HCT116 (cell line): Measurements from ENCODE around the gene ERBB4. TPM values are rescaled to one million over a fixed set of nuclear protein-coding genes. Genes with fewer than 3 reads are reported as not detected.

ENCODE experiments used
- ATAC-seq: fragments of 200-7000 bp; cut with Tn5 transposase; 2 replicates; pipeline ENCODE4 v1.9.1; 2020; ENCODE audit warnings: mild to moderate bottlenecking, moderate library complexity
- BruUV-seq: library from RNA; stranded (reverse); fragments of 400-500 nt; replicated peaks from 2 replicates; lab custom pipeline; 2021; lab: Mats Ljungman, UMichigan
- CTCF ChIA-PET: fragments of 300-600 bp; sonication (Branson Sonifier 250); formaldehyde crosslinking; loops from one replicate; lab custom pipeline; 2021; ENCODE audit warnings: antibody characterized with exemption; lab: Charles Lee
- POLR2A ChIA-PET: fragments of 300-600, 350-600 bp; sonication (Branson Sonifier 250); formaldehyde crosslinking; loops from one replicate; lab custom pipeline; 2021; ENCODE audit warnings: antibody characterized with exemption; lab: Charles Lee
- RAD21 ChIA-PET, 2 experiments: fragments of 300-600 bp; sonication (Branson Sonifier 250); formaldehyde crosslinking; loops; one replicate each; lab custom pipeline; 2023; ENCODE audit warnings: low total read pairs in 2 of 2; ENCODE audit not compliant: uncharacterized antibody in 2 of 2, unreplicated experiment in 2 of 2, low non-redundant PET in 1 of 2; lab: Charles Lee
- DNase-seq: peaks from one replicate; pipeline ENCODE4 v3.0.0-alpha.2; 2010; ENCODE audit warnings: low read depth, low spot score
- H2AFZ ChIP-seq: fragments of 200-600 bp; shearing (Covaris generic), sonication (generic); 2 replicates; pipeline ENCODE4 v1.6.1; 2017; ENCODE audit warnings: low read depth, mixed run types, mixed read lengths, antibody characterized with exemption, low read length; ENCODE audit not compliant: poor library complexity, severe bottlenecking
- H3K27ac ChIP-seq: 2 replicates; pipeline ENCODE4 v1.5.1; 2012; ENCODE audit warnings: low read depth, low read length
- H3K27me3 ChIP-seq: fragments of 200-600 bp; sonication (generic); 2 replicates; pipeline ENCODE4 v1.6.1; 2016; ENCODE audit warnings: mixed run types, low read length, mixed read lengths; ENCODE audit not compliant: insufficient read depth
- H3K36me3 ChIP-seq, 2 experiments: fragments of 200-500 bp in 1 of 2; fragments of 200-600 bp in 1 of 2; sonication (Bioruptor generic) in 1 of 2; sonication (generic) in 1 of 2; 2 replicates each; pipeline versions ENCODE4 v1.5.1 to v1.6.1; 2014 to 2016; ENCODE audit warnings: low read length in 2 of 2, inconsistent platforms in 1 of 2, mixed read lengths in 1 of 2, mixed run types in 1 of 2; ENCODE audit not compliant: insufficient read depth in 2 of 2, control insufficient read depth in 1 of 2
- H3K4me1 ChIP-seq, 2 experiments: fragments of 200-600 bp in 1 of 2; sonication (generic) in 1 of 2; 2 replicates each; pipeline versions ENCODE4 v1.5.1 to v1.6.1; 2012 to 2017; ENCODE audit warnings: low read length in 2 of 2, inconsistent platforms in 1 of 2, mild to moderate bottlenecking in 1 of 2, mixed read lengths in 1 of 2, mixed run types in 1 of 2, moderate library complexity in 1 of 2; ENCODE audit not compliant: insufficient read depth in 2 of 2, control insufficient read depth in 1 of 2
- H3K4me2 ChIP-seq: fragments of 200-600 bp; sonication (generic); 2 replicates; pipeline ENCODE4 v1.6.1; 2017; ENCODE audit warnings: mixed run types, low read length, mixed read lengths
- H3K4me3 ChIP-seq, 2 experiments: fragments of 200-600 bp in 1 of 2; sonication (generic) in 1 of 2; replicated peaks in 1 of 2; 2 replicates each; pipeline ENCODE4 v1.5.1; 2011 to 2016; ENCODE audit warnings: low read length in 2 of 2, control low read depth in 1 of 2, low read depth in 1 of 2, mild to moderate bottlenecking in 1 of 2, mixed read lengths in 1 of 2, mixed run types in 1 of 2
- H3K79me2 ChIP-seq: fragments of 200-600 bp; sonication (generic); 2 replicates; pipeline ENCODE4 v1.6.1; 2017; ENCODE audit warnings: mild to moderate bottlenecking, mixed run types, low read length, moderate library complexity, mixed read lengths; ENCODE audit not compliant: insufficient read depth
- H3K9ac ChIP-seq: fragments of 200-600 bp; sonication (generic); 2 replicates; pipeline ENCODE4 v1.6.1; 2016; ENCODE audit warnings: low read length, mixed read lengths
- H3K9me2 ChIP-seq: fragments of 200-600 bp; sonication (generic), shearing (Covaris generic); 2 replicates; pipeline ENCODE4 v1.6.1; 2017; ENCODE audit warnings: mixed run types, mild to moderate bottlenecking, moderate library complexity; ENCODE audit not compliant: insufficient read depth
- H3K9me3 ChIP-seq, 2 experiments: fragments of 200-500 bp in 1 of 2; fragments of 200-600 bp in 1 of 2; sonication (Bioruptor generic) in 1 of 2; sonication (generic) in 1 of 2; 2 replicates each; pipeline ENCODE4 v1.6.1; 2014 to 2017; ENCODE audit warnings: low read length in 2 of 2, mixed read lengths in 2 of 2, inconsistent platforms in 1 of 2, low read depth in 1 of 2, mild to moderate bottlenecking in 1 of 2, mixed run types in 1 of 2, moderate library complexity in 1 of 2; ENCODE audit not compliant: control insufficient read depth in 1 of 2, insufficient read depth in 1 of 2
- H4K20me1 ChIP-seq: fragments of 200-600 bp; sonication (generic), shearing (Covaris generic); 2 replicates; pipeline ENCODE4 v1.6.1; 2017; ENCODE audit warnings: mixed run types, mild to moderate bottlenecking, moderate library complexity; ENCODE audit not compliant: insufficient read depth
- CEBPB ChIP-seq: IDR thresholded peaks from 2 replicates; pipeline ENCODE4 v1.6.1; 2012; ENCODE audit warnings: low read depth
- POLR2A ChIP-seq: IDR thresholded peaks from 2 replicates; pipeline ENCODE4 v1.7.0; 2011; ENCODE audit warnings: borderline replicate concordance; ENCODE audit not compliant: insufficient read depth, insufficient read length; ENCODE audit errors: extremely low read depth
- TCF7L2 ChIP-seq: IDR thresholded peaks from 2 replicates; pipeline ENCODE4 v1.7.0; 2011; ENCODE audit warnings: borderline replicate concordance, inconsistent platforms; ENCODE audit not compliant: insufficient read depth, insufficient read length; ENCODE audit errors: extremely low read depth
- YY1 ChIP-seq: IDR thresholded peaks from 2 replicates; pipeline ENCODE4 v1.6.1; 2011; ENCODE audit warnings: low read length, low read depth, moderate library complexity, mild to moderate bottlenecking; ENCODE audit not compliant: insufficient replicate concordance; ENCODE audit errors: extremely low read depth
- ZFX ChIP-seq: fragments of 450-650 bp; IDR thresholded peaks from 2 replicates; pipeline ENCODE4 v1.6.1; 2017
- ZNF274 ChIP-seq: fragments of 200-500 bp; sonication (Bioruptor generic); IDR thresholded peaks from 2 replicates; pipeline ENCODE4 v1.6.1; 2014; ENCODE audit warnings: mild to moderate bottlenecking, low read depth, low read length, inconsistent platforms
- intact Hi-C: fragments of 100-400 bp; cut with micrococcal nuclease; formaldehyde crosslinking; loops from 2 replicates; pipeline ENCODE4 v1.10.0; 2022
- total RNA-seq: library from RNA; stranded (reverse); gene quantifications from one replicate; pipeline ENCODE4 v1.2.1, GENCODE V29; 2021; ENCODE audit not compliant: unreplicated experiment
- TF ChIP-seq, protein P1 (sequence below): IDR thresholded peaks from 2 replicates; pipeline ENCODE4 v1.6.1; 2012; ENCODE audit warnings: low read depth
- TF ChIP-seq, protein P2 (sequence below), 3 experiments: fragments of 200-600 bp in 1 of 3; sonication (generic) in 1 of 3; IDR thresholded peaks in 2 of 3; conservative IDR thresholded peaks in 1 of 3; 2 replicates each; pipeline ENCODE4 v1.5.1; 2012 to 2017; ENCODE audit warnings: low read depth in 2 of 3, low read length in 2 of 3, antibody characterized with exemption in 1 of 3, borderline replicate concordance in 1 of 3, control low read depth in 1 of 3, mild to moderate bottlenecking in 1 of 3, mixed read lengths in 1 of 3, mixed run types in 1 of 3, moderate library complexity in 1 of 3; ENCODE audit not compliant: insufficient read depth in 1 of 3

ERBB4 gene
- total RNA-seq, 1 experiment from 2014 or later: 0.10 TPM

DNA sequence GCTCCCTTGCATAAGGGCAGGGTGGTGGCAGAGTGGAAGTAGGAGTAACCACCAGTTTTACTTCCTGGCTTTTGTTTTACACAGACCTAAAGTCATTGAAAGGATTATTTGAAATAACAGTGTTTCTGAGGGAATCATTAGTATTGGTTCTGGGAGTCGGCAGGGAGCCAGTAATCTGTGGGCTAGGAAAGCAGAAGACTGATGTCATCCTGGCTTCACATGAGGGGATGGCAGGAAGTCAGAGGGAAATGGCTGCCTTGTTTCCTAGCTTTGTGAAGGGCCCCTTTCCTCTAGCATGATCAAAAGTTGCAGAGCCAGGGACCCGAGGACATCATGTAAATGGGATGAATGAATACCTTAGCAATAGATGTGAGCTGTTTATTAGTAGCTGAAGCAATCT is 1189.6 kb downstream of the ERBB4 start (continued):
- TF ChIP-seq YY1 (no peak), CEBPB (no peak), TCF7L2 (no peak), ZFX (no peak), ZNF274 (no peak), POLR2A (no peak)
- TF ChIP-seq, protein P1, sequence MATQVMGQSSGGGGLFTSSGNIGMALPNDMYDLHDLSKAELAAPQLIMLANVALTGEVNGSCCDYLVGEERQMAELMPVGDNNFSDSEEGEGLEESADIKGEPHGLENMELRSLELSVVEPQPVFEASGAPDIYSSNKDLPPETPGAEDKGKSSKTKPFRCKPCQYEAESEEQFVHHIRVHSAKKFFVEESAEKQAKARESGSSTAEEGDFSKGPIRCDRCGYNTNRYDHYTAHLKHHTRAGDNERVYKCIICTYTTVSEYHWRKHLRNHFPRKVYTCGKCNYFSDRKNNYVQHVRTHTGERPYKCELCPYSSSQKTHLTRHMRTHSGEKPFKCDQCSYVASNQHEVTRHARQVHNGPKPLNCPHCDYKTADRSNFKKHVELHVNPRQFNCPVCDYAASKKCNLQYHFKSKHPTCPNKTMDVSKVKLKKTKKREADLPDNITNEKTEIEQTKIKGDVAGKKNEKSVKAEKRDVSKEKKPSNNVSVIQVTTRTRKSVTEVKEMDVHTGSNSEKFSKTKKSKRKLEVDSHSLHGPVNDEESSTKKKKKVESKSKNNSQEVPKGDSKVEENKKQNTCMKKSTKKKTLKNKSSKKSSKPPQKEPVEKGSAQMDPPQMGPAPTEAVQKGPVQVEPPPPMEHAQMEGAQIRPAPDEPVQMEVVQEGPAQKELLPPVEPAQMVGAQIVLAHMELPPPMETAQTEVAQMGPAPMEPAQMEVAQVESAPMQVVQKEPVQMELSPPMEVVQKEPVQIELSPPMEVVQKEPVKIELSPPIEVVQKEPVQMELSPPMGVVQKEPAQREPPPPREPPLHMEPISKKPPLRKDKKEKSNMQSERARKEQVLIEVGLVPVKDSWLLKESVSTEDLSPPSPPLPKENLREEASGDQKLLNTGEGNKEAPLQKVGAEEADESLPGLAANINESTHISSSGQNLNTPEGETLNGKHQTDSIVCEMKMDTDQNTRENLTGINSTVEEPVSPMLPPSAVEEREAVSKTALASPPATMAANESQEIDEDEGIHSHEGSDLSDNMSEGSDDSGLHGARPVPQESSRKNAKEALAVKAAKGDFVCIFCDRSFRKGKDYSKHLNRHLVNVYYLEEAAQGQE: no peak

DNA sequence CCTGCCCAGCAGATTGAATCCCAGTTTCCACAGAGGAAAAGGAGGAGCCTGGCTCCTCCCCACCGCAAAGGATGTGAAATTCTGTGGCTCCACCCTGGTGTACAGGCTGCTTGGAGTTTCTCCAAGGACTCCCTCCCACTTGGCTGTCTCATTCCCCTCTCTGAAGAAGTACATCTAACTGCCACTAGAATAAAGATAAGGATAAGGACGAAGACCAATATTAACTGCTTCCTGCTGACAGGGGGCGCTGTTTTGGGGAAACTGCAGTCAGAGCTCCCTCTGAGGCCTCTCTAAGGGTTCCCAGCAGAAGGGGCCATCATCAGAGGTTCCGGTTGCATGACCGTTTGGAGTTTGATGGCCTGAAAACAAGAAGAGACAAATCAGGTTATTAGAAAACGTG is 1191.3 kb downstream of the ERBB4 start:
- H3K9me2 ChIP-seq: no peaks in the 10 kb centered on the region
- no peak for DNase-seq
- intact Hi-C loops: no loop called here
- H3K27me3 ChIP-seq: no peaks in the 10 kb centered on the region
- no peak overlapping the region for H3K9ac ChIP-seq
- H3K4me2 ChIP-seq: no peak overlapping the region
- BruUV-seq: no TSS peak
- H3K4me3 ChIP-seq: no peak overlapping the region
- H2AFZ ChIP-seq: no peak overlapping the region
- POLR2A ChIA-PET: no interaction called here
- no peak for TF ChIP-seq YY1
- TF ChIP-seq, protein P2, sequence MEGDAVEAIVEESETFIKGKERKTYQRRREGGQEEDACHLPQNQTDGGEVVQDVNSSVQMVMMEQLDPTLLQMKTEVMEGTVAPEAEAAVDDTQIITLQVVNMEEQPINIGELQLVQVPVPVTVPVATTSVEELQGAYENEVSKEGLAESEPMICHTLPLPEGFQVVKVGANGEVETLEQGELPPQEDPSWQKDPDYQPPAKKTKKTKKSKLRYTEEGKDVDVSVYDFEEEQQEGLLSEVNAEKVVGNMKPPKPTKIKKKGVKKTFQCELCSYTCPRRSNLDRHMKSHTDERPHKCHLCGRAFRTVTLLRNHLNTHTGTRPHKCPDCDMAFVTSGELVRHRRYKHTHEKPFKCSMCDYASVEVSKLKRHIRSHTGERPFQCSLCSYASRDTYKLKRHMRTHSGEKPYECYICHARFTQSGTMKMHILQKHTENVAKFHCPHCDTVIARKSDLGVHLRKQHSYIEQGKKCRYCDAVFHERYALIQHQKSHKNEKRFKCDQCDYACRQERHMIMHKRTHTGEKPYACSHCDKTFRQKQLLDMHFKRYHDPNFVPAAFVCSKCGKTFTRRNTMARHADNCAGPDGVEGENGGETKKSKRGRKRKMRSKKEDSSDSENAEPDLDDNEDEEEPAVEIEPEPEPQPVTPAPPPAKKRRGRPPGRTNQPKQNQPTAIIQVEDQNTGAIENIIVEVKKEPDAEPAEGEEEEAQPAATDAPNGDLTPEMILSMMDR (IDR thresholded peaks at IDR 0.05 in 2 of 3, conservative IDR thresholded peaks at IDR 0.05 in 1 of 3; ENCODE audit: borderline replicate concordance in 1 of 3, insufficient read depth in 1 of 3, low read depth in 2 of 3, low read length in 2 of 3): peak in 2 of 3 experiments; percentile 22 to 59; a peak in 3 of 6 replicates
- TF ChIP-seq, all 23 proteins: peak for 1
- Histone ChIP-seq H3K4me1 (no peaks in the 10 kb centered on the region), H3K79me2 (no peaks in the 10 kb centered on the region), H3K9me3 (no peaks in the 10 kb centered on the region), H4K20me1 (no peaks in the 10 kb centered on the region), H3K27ac (no peak overlapping the region), H3K36me3 (no peaks in the 10 kb centered on the region)
- ChIA-PET CTCF (no interaction called here), RAD21 (no interaction called here)
- peak; percentile 80 for ATAC-seq
